Measurements from ENCODE around the gene KRT14. TPM values are rescaled to one million over a fixed set of nuclear protein-coding genes. Genes with fewer than 3 reads are reported as not detected.
"Not testable (repeated sequence)": the region's sequence is repeated elsewhere in the genome, so short reads cannot be mapped to it uniquely, and the experiment has no call there.

KRT14 gene
- total RNA-seq, 3 donors from 2014 or later (not counting 1 experiment from before 2014, with no cell fraction given) = not detected

- Histone ChIP-seq H3K4me1 (ENCODE audit: control insufficient read depth, insufficient read depth, low read length) (no peaks in the 10 kb centered on the region), H3K27me3 (ENCODE audit: control insufficient read depth, insufficient read depth, low read length) (no peaks in the 10 kb centered on the region), H3K36me3 (ENCODE audit: control insufficient read depth, insufficient read depth, low read length) (no peaks in the 10 kb centered on the region), H3K9me3 (ENCODE audit: control insufficient read depth, insufficient read depth, low read length) (peaks cover 8% of the 10 kb centered on the region), H3K27ac (ENCODE audit: low read length) (no peak overlapping the region), H3K4me3 (ENCODE audit: low read length) (no peak overlapping the region)
- no peaks in the 10 kb centered on the region for H3K4me1 Mint-ChIP-seq
- H3K36me3 Mint-ChIP-seq = peaks cover 12% of the 10 kb centered on the region
- peaks cover 14 to 25% of the 10 kb centered on the region in 2 donors for H3K27me3 Mint-ChIP-seq (ENCODE audit: low read depth in 2 of 2)
- peaks cover 6 to 9% of the 10 kb centered on the region in 2 donors for H3K9me3 Mint-ChIP-seq
- no peak for ATAC-seq
- DNase-seq = no peak
- intact Hi-C loops (cut with micrococcal nuclease) = no loop called here
- TF ChIP-seq CTCF (IDR thresholded peaks at IDR 0.05) = no peak
- no peak overlapping the region for H3K4me3 Mint-ChIP-seq
- WGBS (ENCODE audit: insufficient coverage) = 86% methylated on average over 25 of the region's 25 CpGs
- no peak overlapping the region for H3K27ac Mint-ChIP-seq
Measured at GRCh38 chr17:41610965-41611640, 24.4 kb upstream of the KRT14 start.

GRCh38 chr17:41610061-41610517 is 23.4 kb upstream of the KRT14 start:
- DNase-seq; H3K4me1 ChIP-seq (ENCODE audit: control insufficient read depth, insufficient read depth, low read length); intact Hi-C loops (cut with micrococcal nuclease); H3K27ac Mint-ChIP-seq; H3K4me3 ChIP-seq (ENCODE audit: low read length); H3K36me3 ChIP-seq (ENCODE audit: control insufficient read depth, insufficient read depth, low read length); ATAC-seq; H3K27me3 ChIP-seq (ENCODE audit: control insufficient read depth, insufficient read depth, low read length); H3K27ac ChIP-seq (ENCODE audit: low read length); H3K4me1 Mint-ChIP-seq; H3K9me3 ChIP-seq (ENCODE audit: control insufficient read depth, insufficient read depth, low read length); H3K9me3 Mint-ChIP-seq; H3K4me3 Mint-ChIP-seq: not testable (repeated sequence)
- Mint-ChIP-seq H3K27me3 (ENCODE audit: low read depth in 2 of 2) (peaks cover 14 to 29% of the 10 kb centered on the region in 2 donors), H3K36me3 (peaks cover 12% of the 10 kb centered on the region)
- WGBS (ENCODE audit: insufficient coverage) = 39% methylated on average over 10 of the region's 10 CpGs

GRCh38 chr17:41606930-41607329 is 20.2 kb upstream of the KRT14 start:
- intact Hi-C loops (cut with micrococcal nuclease) = not testable (repeated sequence)

GRCh38 chr17:41602524-41602923 is 15.8 kb upstream of the KRT14 start:
- Mint-ChIP-seq H3K4me1 (peaks cover 0 to 5% of the 10 kb centered on the region in 2 donors), H3K4me3 (no peak overlapping the region), H3K9me3 (peaks cover 9 to 11% of the 10 kb centered on the region in 2 donors), H3K27me3 (ENCODE audit: low read depth in 2 of 2) (peaks cover 15 to 33% of the 10 kb centered on the region in 2 donors), H3K27ac (no peak overlapping the region), H3K36me3 (peaks cover 12% of the 10 kb centered on the region)
- intact Hi-C loops (cut with micrococcal nuclease) = no loop called here
- H3K27ac ChIP-seq (ENCODE audit: low read length) = no peak overlapping the region
- 91% methylated on average over 2 of the region's 2 CpGs for WGBS (ENCODE audit: insufficient coverage)
- no peaks in the 10 kb centered on the region for H3K27me3 ChIP-seq (ENCODE audit: control insufficient read depth, insufficient read depth, low read length)
- H3K4me1 ChIP-seq (ENCODE audit: control insufficient read depth, insufficient read depth, low read length) = no peaks in the 10 kb centered on the region
- H3K36me3 ChIP-seq (ENCODE audit: control insufficient read depth, insufficient read depth, low read length) = no peaks in the 10 kb centered on the region
- no peak for TF ChIP-seq CTCF (IDR thresholded peaks at IDR 0.05)
- H3K9me3 ChIP-seq (ENCODE audit: control insufficient read depth, insufficient read depth, low read length) = peaks cover 8% of the 10 kb centered on the region
- no peak for ATAC-seq
- no peak overlapping the region for H3K4me3 ChIP-seq (ENCODE audit: low read length)
- DNase-seq = no peak

More at GRCh38 chr17:41606930-41607329, 20.2 kb upstream of the KRT14 start:
- not testable (repeated sequence) for ATAC-seq; H3K9me3 ChIP-seq (ENCODE audit: control insufficient read depth, insufficient read depth, low read length); H3K4me1 ChIP-seq (ENCODE audit: control insufficient read depth, insufficient read depth, low read length); H3K4me3 Mint-ChIP-seq; DNase-seq; H3K4me1 Mint-ChIP-seq; H3K27ac ChIP-seq (ENCODE audit: low read length); H3K4me3 ChIP-seq (ENCODE audit: low read length); H3K27me3 ChIP-seq (ENCODE audit: control insufficient read depth, insufficient read depth, low read length); H3K9me3 Mint-ChIP-seq; H3K36me3 ChIP-seq (ENCODE audit: control insufficient read depth, insufficient read depth, low read length); H3K27ac Mint-ChIP-seq
- peaks cover 22 to 47% of the 10 kb centered on the region in 2 donors for H3K27me3 Mint-ChIP-seq (ENCODE audit: low read depth in 2 of 2)
- H3K36me3 Mint-ChIP-seq = peaks cover 12% of the 10 kb centered on the region
- 58% methylated on average over 3 of the region's 4 CpGs for WGBS (ENCODE audit: insufficient coverage)

All from natural killer cell (primary cell).